ENCODE results near the gene LRCOL1.

Gene LRCOL1

DNA sequence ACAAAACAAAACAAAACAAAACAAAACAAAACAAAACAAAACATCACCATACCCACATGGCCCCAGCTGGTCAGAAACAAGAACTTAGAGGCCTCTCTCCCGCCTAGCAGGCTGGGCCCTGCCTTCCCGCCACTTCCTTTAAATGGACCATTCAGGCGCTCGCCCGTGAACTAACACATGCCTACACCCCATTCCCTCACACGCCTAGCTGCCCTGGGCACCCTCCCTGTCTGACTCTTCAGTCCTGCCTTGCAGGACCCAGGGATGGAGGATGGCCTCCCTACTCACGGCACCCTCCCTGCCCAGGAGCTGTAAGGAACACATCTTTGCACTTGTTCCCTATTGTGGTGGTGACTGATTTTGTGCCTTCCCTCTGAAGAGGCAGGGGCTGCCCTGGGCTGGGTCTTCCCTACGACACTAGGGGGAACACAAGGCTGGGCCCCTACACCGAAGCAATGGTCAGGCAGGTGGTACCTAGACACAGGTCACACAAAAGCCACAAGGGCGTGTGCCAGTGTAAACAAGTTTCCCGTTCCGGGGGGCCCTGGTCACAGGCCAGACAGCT is 29.7 kb upstream of the LRCOL1 start:
- ChIA-PET CTCF (interaction anchor here (0.6 to 2.4 kb wide), 2 partner anchors 9 to 171 kb away, joined by 4 to 8 read pairs; no protein-coding TSS in a partner anchor), POLR2A (no interaction called here)
- H3K27ac ChIP-seq (ENCODE audit: extremely low read depth, low read depth, low read length), result no peak overlapping the region
- H3K36me3 ChIP-seq (ENCODE audit: control insufficient read depth in 2 of 2, insufficient read depth in 1 of 2, low read length in 2 of 2), result peaks cover 26 to 91% of the 10 kb centered on the region in 2 experiments
- H3K4me3 ChIP-seq (ENCODE audit: low read depth, low read length), result no peak overlapping the region
- TF ChIP-seq, protein P1, sequence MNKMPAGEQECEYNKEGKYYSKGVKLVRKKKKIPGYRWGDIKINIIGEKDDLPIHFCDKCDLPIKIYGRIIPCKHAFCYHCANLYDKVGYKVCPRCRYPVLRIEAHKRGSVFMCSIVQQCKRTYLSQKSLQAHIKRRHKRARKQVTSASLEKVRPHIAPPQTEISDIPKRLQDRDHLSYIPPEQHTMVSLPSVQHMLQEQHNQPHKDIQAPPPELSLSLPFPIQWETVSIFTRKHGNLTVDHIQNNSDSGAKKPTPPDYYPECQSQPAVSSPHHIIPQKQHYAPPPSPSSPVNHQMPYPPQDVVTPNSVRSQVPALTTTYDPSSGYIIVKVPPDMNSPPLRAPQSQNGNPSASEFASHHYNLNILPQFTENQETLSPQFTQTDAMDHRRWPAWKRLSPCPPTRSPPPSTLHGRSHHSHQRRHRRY (tag by site-specific recombination; IDR thresholded peaks at IDR 0.05), result no peak
- TF ChIP-seq PATZ1 (tag by site-specific recombination; IDR thresholded peaks at IDR 0.05) (no peak), YY2 (tag by site-specific recombination; IDR thresholded peaks at IDR 0.05) (no peak)
- H3K4me1 ChIP-seq (ENCODE audit: control insufficient read depth, insufficient read depth, low read length), result no peaks in the 10 kb centered on the region
- H3K9me3 ChIP-seq (ENCODE audit: control insufficient read depth, insufficient read depth, low read depth, low read length), result no peaks in the 10 kb centered on the region

GRCh38 chr12:132638541-132639408 is 28.4 kb upstream of the LRCOL1 start:
- H3K4me1 ChIP-seq (ENCODE audit: control insufficient read depth, insufficient read depth, low read length), result no peaks in the 10 kb centered on the region
- peaks cover 24 to 97% of the 10 kb centered on the region in 2 experiments for H3K36me3 ChIP-seq (ENCODE audit: control insufficient read depth in 2 of 2, insufficient read depth in 1 of 2, low read length in 2 of 2)
- ChIA-PET CTCF (interaction anchor here (0.5 to 2.4 kb wide), 18 partner anchors 9 to 223 kb away, joined by 3 to 11 read pairs (median 5); partner anchors contain the start of gene P2RX2), POLR2A (no interaction called here)
- TF ChIP-seq, protein P2, sequence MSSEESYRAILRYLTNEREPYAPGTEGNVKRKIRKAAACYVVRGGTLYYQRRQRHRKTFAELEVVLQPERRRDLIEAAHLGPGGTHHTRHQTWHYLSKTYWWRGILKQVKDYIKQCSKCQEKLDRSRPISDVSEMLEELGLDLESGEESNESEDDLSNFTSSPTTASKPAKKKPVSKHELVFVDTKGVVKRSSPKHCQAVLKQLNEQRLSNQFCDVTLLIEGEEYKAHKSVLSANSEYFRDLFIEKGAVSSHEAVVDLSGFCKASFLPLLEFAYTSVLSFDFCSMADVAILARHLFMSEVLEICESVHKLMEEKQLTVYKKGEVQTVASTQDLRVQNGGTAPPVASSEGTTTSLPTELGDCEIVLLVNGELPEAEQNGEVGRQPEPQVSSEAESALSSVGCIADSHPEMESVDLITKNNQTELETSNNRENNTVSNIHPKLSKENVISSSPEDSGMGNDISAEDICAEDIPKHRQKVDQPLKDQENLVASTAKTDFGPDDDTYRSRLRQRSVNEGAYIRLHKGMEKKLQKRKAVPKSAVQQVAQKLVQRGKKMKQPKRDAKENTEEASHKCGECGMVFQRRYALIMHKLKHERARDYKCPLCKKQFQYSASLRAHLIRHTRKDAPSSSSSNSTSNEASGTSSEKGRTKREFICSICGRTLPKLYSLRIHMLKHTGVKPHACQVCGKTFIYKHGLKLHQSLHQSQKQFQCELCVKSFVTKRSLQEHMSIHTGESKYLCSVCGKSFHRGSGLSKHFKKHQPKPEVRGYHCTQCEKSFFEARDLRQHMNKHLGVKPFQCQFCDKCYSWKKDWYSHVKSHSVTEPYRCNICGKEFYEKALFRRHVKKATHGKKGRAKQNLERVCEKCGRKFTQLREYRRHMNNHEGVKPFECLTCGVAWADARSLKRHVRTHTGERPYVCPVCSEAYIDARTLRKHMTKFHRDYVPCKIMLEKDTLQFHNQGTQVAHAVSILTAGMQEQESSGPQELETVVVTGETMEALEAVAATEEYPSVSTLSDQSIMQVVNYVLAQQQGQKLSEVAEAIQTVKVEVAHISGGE (tag by site-specific recombination; conservative IDR thresholded peaks at IDR 0.05; ENCODE audit: low read depth), result no peak
- TF ChIP-seq KLF10 (tag by site-specific recombination; IDR thresholded peaks at IDR 0.05) (no peak), ZNF654 (tag by site-specific recombination; IDR thresholded peaks at IDR 0.05; ENCODE audit: low read depth) (peak; percentile 28; the same call in 1 of the 2 replicates), ZBTB17 (tag by site-specific recombination; IDR thresholded peaks at IDR 0.05) (peak; percentile 51; the same call in 1 of the 2 replicates), ZNF600 (tag by site-specific recombination; IDR thresholded peaks at IDR 0.05) (peak; percentile 45; the same call in 1 of the 2 replicates), CTCF (tag by site-specific recombination; IDR thresholded peaks at IDR 0.05) (peak; percentile 74), ZNF560 (tag by site-specific recombination; IDR thresholded peaks at IDR 0.05; ENCODE audit: borderline replicate concordance) (no peak)
- TF ChIP-seq, protein P3, sequence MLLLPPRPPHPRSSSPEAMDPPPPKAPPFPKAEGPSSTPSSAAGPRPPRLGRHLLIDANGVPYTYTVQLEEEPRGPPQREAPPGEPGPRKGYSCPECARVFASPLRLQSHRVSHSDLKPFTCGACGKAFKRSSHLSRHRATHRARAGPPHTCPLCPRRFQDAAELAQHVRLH (tag by site-specific recombination; IDR thresholded peaks at IDR 0.05), result no peak
- no peak overlapping the region for H3K4me3 ChIP-seq (ENCODE audit: low read depth, low read length)
- no peaks in the 10 kb centered on the region for H3K9me3 ChIP-seq (ENCODE audit: control insufficient read depth, insufficient read depth, low read depth, low read length)
- H3K27ac ChIP-seq (ENCODE audit: extremely low read depth, low read depth, low read length), result no peak overlapping the region
